ENCODE results near the gene KCNQ2.

DNA sequence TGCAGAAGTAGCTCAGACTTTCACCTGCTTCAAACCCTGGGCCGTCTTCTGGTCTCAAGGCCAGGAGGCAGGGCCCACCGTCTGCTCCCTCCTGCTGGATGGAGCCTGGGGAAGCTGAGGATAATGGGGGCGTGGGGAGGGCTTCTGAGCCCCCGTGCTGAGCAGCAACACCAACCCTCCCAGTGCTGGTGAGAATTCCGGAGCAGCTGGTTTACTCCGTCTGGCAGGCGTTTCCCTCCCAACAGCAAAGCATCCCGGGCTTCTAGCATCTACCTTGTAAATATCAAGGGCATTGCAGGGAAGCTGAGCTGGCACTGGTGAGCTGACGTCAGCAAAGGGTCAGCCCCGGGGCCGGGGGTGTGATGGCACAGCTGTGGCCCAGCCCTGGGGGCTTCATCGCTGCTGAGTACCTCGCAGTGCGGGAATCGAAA lies 94.5 kb downstream of the KCNQ2 start:
- TF ChIP-seq, protein P1, sequence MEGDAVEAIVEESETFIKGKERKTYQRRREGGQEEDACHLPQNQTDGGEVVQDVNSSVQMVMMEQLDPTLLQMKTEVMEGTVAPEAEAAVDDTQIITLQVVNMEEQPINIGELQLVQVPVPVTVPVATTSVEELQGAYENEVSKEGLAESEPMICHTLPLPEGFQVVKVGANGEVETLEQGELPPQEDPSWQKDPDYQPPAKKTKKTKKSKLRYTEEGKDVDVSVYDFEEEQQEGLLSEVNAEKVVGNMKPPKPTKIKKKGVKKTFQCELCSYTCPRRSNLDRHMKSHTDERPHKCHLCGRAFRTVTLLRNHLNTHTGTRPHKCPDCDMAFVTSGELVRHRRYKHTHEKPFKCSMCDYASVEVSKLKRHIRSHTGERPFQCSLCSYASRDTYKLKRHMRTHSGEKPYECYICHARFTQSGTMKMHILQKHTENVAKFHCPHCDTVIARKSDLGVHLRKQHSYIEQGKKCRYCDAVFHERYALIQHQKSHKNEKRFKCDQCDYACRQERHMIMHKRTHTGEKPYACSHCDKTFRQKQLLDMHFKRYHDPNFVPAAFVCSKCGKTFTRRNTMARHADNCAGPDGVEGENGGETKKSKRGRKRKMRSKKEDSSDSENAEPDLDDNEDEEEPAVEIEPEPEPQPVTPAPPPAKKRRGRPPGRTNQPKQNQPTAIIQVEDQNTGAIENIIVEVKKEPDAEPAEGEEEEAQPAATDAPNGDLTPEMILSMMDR (conservative IDR thresholded peaks at IDR 0.05), result no peak
- TF ChIP-seq ZFX (IDR thresholded peaks at IDR 0.05), result no peak
